ENCODE data around the gene MBP.

Gene MBP

GRCh38 chr18:77032181-77032701 is 100.3 kb downstream of the MBP start:
- TF ChIP-seq TAF1 (IDR thresholded peaks at IDR 0.05; ENCODE audit: borderline replicate concordance, insufficient read depth, low read length), result no peak
- no peak for TF ChIP-seq POLR2AphosphoS5 (IDR thresholded peaks at IDR 0.05; ENCODE audit: low read depth, low read length)
- no peak for TF ChIP-seq SIN3A (IDR thresholded peaks at IDR 0.05; ENCODE audit: borderline replicate concordance, insufficient read depth, low read length)
- TF ChIP-seq FOXP2 (optimal IDR thresholded peaks at IDR 0.05; ENCODE audit: borderline replicate concordance, extremely low read depth, extremely low read length, insufficient read depth), result no peak
- no peak for TF ChIP-seq REST (IDR thresholded peaks at IDR 0.05; ENCODE audit: insufficient read depth in 1 of 2, low read depth in 2 of 2, low read length in 2 of 2)

GRCh38 chr18:77031662-77032061 is 100.9 kb downstream of the MBP start:
- no peak for TF ChIP-seq FOXP2 (optimal IDR thresholded peaks at IDR 0.05; ENCODE audit: borderline replicate concordance, extremely low read depth, extremely low read length, insufficient read depth)
- TF ChIP-seq TAF1 (IDR thresholded peaks at IDR 0.05; ENCODE audit: borderline replicate concordance, insufficient read depth, low read length), result no peak
- no peak for TF ChIP-seq REST (IDR thresholded peaks at IDR 0.05; ENCODE audit: insufficient read depth in 1 of 2, low read depth in 2 of 2, low read length in 2 of 2)
- no peak for TF ChIP-seq SIN3A (IDR thresholded peaks at IDR 0.05; ENCODE audit: borderline replicate concordance, insufficient read depth, low read length)
- TF ChIP-seq POLR2AphosphoS5 (IDR thresholded peaks at IDR 0.05; ENCODE audit: low read depth, low read length), result no peak

GRCh38 chr18:77030201-77030600 is 102.4 kb downstream of the MBP start:
- TF ChIP-seq REST (IDR thresholded peaks at IDR 0.05; ENCODE audit: insufficient read depth in 1 of 2, low read depth in 2 of 2, low read length in 2 of 2) (no peak), TAF1 (IDR thresholded peaks at IDR 0.05; ENCODE audit: borderline replicate concordance, insufficient read depth, low read length) (no peak), POLR2AphosphoS5 (IDR thresholded peaks at IDR 0.05; ENCODE audit: low read depth, low read length) (no peak), SIN3A (IDR thresholded peaks at IDR 0.05; ENCODE audit: borderline replicate concordance, insufficient read depth, low read length) (no peak)

GRCh38 chr18:77025831-77026363 is 106.7 kb downstream of the MBP start:
- no peak for TF ChIP-seq TAF1 (IDR thresholded peaks at IDR 0.05; ENCODE audit: borderline replicate concordance, insufficient read depth, low read length)
- TF ChIP-seq FOXP2 (optimal IDR thresholded peaks at IDR 0.05; ENCODE audit: borderline replicate concordance, extremely low read depth, extremely low read length, insufficient read depth), result no peak
- TF ChIP-seq REST (IDR thresholded peaks at IDR 0.05; ENCODE audit: insufficient read depth in 1 of 2, low read depth in 2 of 2, low read length in 2 of 2), result no peak

- TF ChIP-seq POLR2AphosphoS5 (IDR thresholded peaks at IDR 0.05; ENCODE audit: low read depth, low read length), result no peak
Observed at GRCh38 chr18:77025123-77025522, 107.5 kb downstream of the MBP start.

Measured in PFSK-1 (cell line).